Bronchial epithelial cell (primary cell): ENCODE results near the gene ZFHX3. TPM values are rescaled to one million over a fixed set of nuclear protein-coding genes. Genes with fewer than 3 reads are reported as not detected.
"Not testable (repeated sequence)": the region's sequence is repeated elsewhere in the genome, so short reads cannot be mapped to it uniquely, and the experiment has no call there.

ENCODE experiments used
- DNase-seq: peaks from one replicate; pipeline ENCODE4 v3.0.0-alpha.2; 2010; ENCODE audit warnings: low read depth
- FAIRE-seq: peaks from 2 replicates; lab custom pipeline; 2011; peaks lifted over from hg19 to GRCh38; lab: Jason Lieb, UNC
- H3K27me3 ChIP-seq: 2 replicates; pipeline ENCODE4 v1.5.1; 2011; ENCODE audit warnings: low read length; ENCODE audit not compliant: control insufficient read depth, insufficient read depth
- H3K36me3 ChIP-seq: 2 replicates; pipeline ENCODE4 v1.5.1; 2011; ENCODE audit warnings: low read length; ENCODE audit not compliant: control insufficient read depth, insufficient read depth
- H3K4me3 ChIP-seq: 2 replicates; pipeline ENCODE4 v1.5.1; 2011; ENCODE audit warnings: mild to moderate bottlenecking, low read depth, low read length, control low read depth
- CTCF ChIP-seq: IDR thresholded peaks from 2 replicates; pipeline ENCODE4 v1.5.1; 2011; ENCODE audit warnings: mild to moderate bottlenecking, moderate library complexity, low read length, control low read depth, inconsistent platforms; ENCODE audit not compliant: insufficient read depth, severe bottlenecking
- total RNA-seq: library from RNA; depleted of rRNA; stranded (reverse); fragments of >200 nt; gene quantifications from 2 replicates; pipeline ENCODE4 v1.2.1, GENCODE V29; 2014

Gene ZFHX3
- total RNA-seq, 1 donor from 2014 or later = 3.9 TPM

DNA sequence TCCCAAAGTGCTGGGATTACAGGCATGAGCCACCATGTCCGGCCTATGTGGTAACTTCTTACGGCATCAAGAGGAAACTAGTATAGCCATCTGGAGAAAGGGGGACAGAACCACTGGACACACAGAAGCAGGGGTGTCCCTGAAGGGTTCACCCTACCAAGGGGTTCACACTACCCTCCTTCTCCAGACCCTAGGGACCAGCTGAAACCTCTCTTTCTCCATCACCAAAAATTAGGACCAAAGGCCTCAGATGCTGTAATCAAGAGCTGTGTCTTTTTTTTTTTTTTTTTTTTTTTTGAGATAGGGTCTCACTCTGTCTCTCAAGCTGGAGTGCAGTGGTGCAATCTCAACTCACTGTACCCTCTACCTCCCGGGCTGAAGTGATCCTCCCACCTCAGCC is 33.2 kb downstream of the ZFHX3 start:
- no peak for FAIRE-seq
- Histone ChIP-seq H3K36me3 (no peaks in the 10 kb centered on the region), H3K4me3 (no peak overlapping the region), H3K27me3 (no peaks in the 10 kb centered on the region)
- TF ChIP-seq CTCF = no peak
- no peak for DNase-seq

- H3K36me3 ChIP-seq = no peaks in the 10 kb centered on the region
- no peak overlapping the region for H3K4me3 ChIP-seq
- H3K27me3 ChIP-seq = no peaks in the 10 kb centered on the region
- no peak for FAIRE-seq
- no peak for DNase-seq
- TF ChIP-seq CTCF = no peak
Observed at GRCh38 chr16:73013974-73014373, 34.0 kb downstream of the ZFHX3 start.

DNA sequence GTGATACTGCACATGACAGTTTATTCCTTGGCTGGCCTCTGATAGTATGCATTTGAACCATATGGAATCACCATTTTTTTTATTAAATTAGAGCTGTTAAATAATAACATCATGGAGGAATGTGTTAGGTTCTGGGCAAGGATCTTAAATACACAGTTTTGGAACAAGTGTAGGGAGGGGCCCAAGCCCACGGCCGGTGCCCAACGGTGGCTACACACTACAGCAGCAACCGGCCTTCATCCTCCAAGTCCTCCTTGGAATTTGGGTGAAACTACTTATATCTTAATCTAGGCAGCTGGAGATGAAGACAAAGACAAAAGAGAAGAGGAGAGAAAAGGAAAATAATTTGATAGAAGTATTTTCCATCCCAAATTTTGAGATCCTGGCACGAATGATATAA is 35.6 kb downstream of the ZFHX3 start:
- no peaks in the 10 kb centered on the region for H3K27me3 ChIP-seq
- FAIRE-seq (no peak), DNase-seq (no peak)
- TF ChIP-seq CTCF = no peak
- H3K36me3 ChIP-seq = no peaks in the 10 kb centered on the region
- H3K4me3 ChIP-seq = no peak overlapping the region

GRCh38 chr16:73011926-73012325 is 36.0 kb downstream of the ZFHX3 start:
- FAIRE-seq = no peak

DNA sequence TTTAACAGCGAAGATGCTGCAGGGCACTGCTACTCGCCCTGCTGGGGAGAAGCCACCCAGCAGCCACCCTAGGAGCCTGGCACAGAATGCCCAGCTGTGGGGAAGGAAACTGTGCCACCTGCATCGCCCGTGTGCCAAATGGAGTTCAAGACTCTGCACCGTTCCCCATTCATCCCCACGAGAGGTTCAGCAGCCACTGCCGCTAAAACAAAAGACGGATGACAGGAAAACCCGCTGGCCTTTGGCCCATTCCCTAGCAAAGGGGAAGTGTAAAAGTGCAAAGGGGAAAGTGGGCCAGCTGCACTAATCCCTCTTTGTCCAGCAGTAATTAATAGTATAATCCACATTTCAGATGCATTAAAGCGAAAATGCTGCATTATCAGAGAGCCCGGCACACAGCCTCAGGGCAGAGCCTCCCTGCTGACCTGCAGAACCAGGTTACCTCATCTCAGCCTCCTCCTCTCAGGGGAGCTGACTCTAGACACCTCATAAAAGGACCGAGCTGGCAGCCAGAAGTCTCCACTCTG is 37.7 kb downstream of the ZFHX3 start:
- no peaks in the 10 kb centered on the region for H3K27me3 ChIP-seq
- FAIRE-seq (no peak), DNase-seq (no peak)
- TF ChIP-seq CTCF = no peak
- no peak overlapping the region for H3K4me3 ChIP-seq
- no peaks in the 10 kb centered on the region for H3K36me3 ChIP-seq

More at GRCh38 chr16:73011926-73012325, 36.0 kb downstream of the ZFHX3 start:
- no peak for TF ChIP-seq CTCF
- no peak for DNase-seq
- H3K4me3 ChIP-seq = no peak overlapping the region
- H3K27me3 ChIP-seq = no peaks in the 10 kb centered on the region
- no peaks in the 10 kb centered on the region for H3K36me3 ChIP-seq

- H3K36me3 ChIP-seq, DNase-seq, FAIRE-seq, H3K27me3 ChIP-seq, H3K4me3 ChIP-seq: not testable (repeated sequence)
Observed at GRCh38 chr16:73009710-73010109, 38.2 kb downstream of the ZFHX3 start.
